Adrenal gland (tissue), 12 donors: Measurements from ENCODE around the gene PCCB. TPM values are rescaled to one million over a fixed set of nuclear protein-coding genes. Genes with fewer than 3 reads are reported as not detected.
A peak's percentile ranks its signal among the peaks of the same experiment; 100 is the strongest.

Experiments used
- DNase-seq, 7 donors: peaks; one replicate each; pipeline ENCODE4 v3.0.0-alpha.2; 2019 to 2020
- H3K27ac ChIP-seq, 5 donors: fragments of 200-600 bp; sonication (generic) in 4 of 5; 1 replicate in 3 of 5; 2 replicates in 2 of 5; pipeline versions ENCODE4 v1.5.1 to v1.8.0; 2016 to 2020; ENCODE audit warnings: mild to moderate bottlenecking in 1 of 5
- H3K27me3 ChIP-seq: fragments of 200-600 bp; 2 replicates; pipeline ENCODE4 v1.8.0; 2021
- H3K36me3 ChIP-seq, 2 donors: fragments of 200-600 bp; replicated peaks in 1 of 2; 1 replicate in 1 of 2; 2 replicates in 1 of 2; pipeline versions ENCODE4 v1.5.1 to v1.8.0; 2018 to 2022
- H3K4me1 ChIP-seq, 2 donors: fragments of 200-600 bp; replicated peaks in 1 of 2; 1 replicate in 1 of 2; 2 replicates in 1 of 2; pipeline versions ENCODE4 v1.5.1 to v1.8.0; 2018 to 2021
- H3K4me3 ChIP-seq, 4 donors: fragments of 200-600 bp; sonication (generic) in 3 of 4; one replicate each; pipeline ENCODE4 v1.5.1; 2016 to 2018
- H3K9me3 ChIP-seq, 3 donors: fragments of 200-600 bp; sonication (generic) in 1 of 3; replicated peaks in 1 of 3; 1 replicate in 2 of 3; 2 replicates in 1 of 3; pipeline versions ENCODE4 v1.5.1 to v1.8.0; 2016 to 2021
- CTCF ChIP-seq, 6 experiments: fragments of 450-650 bp in 4 of 6; fragments of 200-600 bp in 2 of 6; sonication (generic) in 1 of 6; IDR thresholded peaks; 1 replicate in 5 of 6; 2 replicates in 1 of 6; pipeline versions ENCODE4 v1.5.1 to v1.8.0; 2016 to 2021; ENCODE audit warnings: antibody characterized with exemption in 6 of 6, mild to moderate bottlenecking in 2 of 6, moderate library complexity in 1 of 6
- POLR2A ChIP-seq, 2 donors: fragments of 450-650 bp; IDR thresholded peaks; one replicate each; pipeline ENCODE4 v1.6.1; 2017; ENCODE audit warnings: antibody characterized with exemption in 2 of 2, mild to moderate bottlenecking in 2 of 2, moderate library complexity in 1 of 2
- WGBS, 4 donors: extraction: QIAGEN DNeasy Blood & Tissue Kit in 2 of 4; methylation state at CpG; one replicate each; pipeline versions ENCODE4 v1.1.5 to v1.1.7; 2013 to 2017; 5-methylcytosine and 5-hydroxymethylcytosine counted together
- intact Hi-C, 2 donors: fragments of 100-400 bp; cut with DNase I; formaldehyde crosslinking; loops; one replicate each; pipeline versions ENCODE4 v1.14.1 to v1.15.0; 2022 to 2023
- polyA plus RNA-seq, 3 donors: library from polyadenylated mRNA; stranded (reverse); fragments of 200-250 nt in 2 of 3; fragments of 350-450 nt in 1 of 3; fragmentation: Illumina TruSeq in 1 of 3; extraction: RNeasy Lipid Tissue Mini Kit (QIAGEN cat#74804) in 1 of 3; gene quantifications; one replicate each; pipeline ENCODE4 v1.2.3, GENCODE V29; 2013 to 2014
- total RNA-seq, 9 donors: library from RNA; depleted of rRNA in 4 of 9; stranded (reverse); fragments of >200 nt in 4 of 9; fragments of 120-200 nt in 1 of 9; fragmentation: NEBNext Ultra II Directional in 1 of 9; extraction: Animal tissue kit (Norgen Biotek cat#: 25700) in 1 of 9; gene quantifications; one replicate each; pipeline versions ENCODE4 v1.1.0 to v1.2.4, GENCODE V29; 2013 to 2023
- donor health status: healthy with polysubstance abuse.
- donor health status: Bipolar disorder and iron deficiency.
- donor health status: DM: yes; HTN: yes; CAD: no.
- donor health status: DM: no; HTN: no; CAD: no.
- donor health status: DM: no; HTN: no; CAD: no.
- donor health status: DM: yes; HTN: yes; CAD: no.

Gene PCCB
- total and polyA plus RNA-seq, 12 donors, result 24.6 to 247 (median 137) TPM

- peaks cover 0 to 32% of the 10 kb centered on the region in 2 donors for H3K36me3 ChIP-seq
- H3K4me3 ChIP-seq, result no peak overlapping the region
- TF ChIP-seq POLR2A (IDR thresholded peaks at IDR 0.05), result no peak
- no peak for TF ChIP-seq CTCF (IDR thresholded peaks at IDR 0.05)
- intact Hi-C loops, result no loop called here
- no peaks in the 10 kb centered on the region for H3K9me3 ChIP-seq
- no peak for DNase-seq
- no peak overlapping the region for H3K27ac ChIP-seq
- no peaks in the 10 kb centered on the region for H3K4me1 ChIP-seq
- WGBS, 4 donors, result 95 to 99% (median 98%) methylated on average over 8 of the region's 8 CpGs
- no peaks in the 10 kb centered on the region for H3K27me3 ChIP-seq
Measured at GRCh38 chr3:136297826-136298225, 47.7 kb downstream of the PCCB start.

GRCh38 chr3:136300444-136300843, 50.3 kb downstream of the PCCB start:
- peaks cover 0 to 22% of the 10 kb centered on the region in 2 donors for H3K36me3 ChIP-seq
- no peak overlapping the region for H3K27ac ChIP-seq
- DNase-seq, result no peak
- no peaks in the 10 kb centered on the region for H3K4me1 ChIP-seq
- H3K9me3 ChIP-seq, result no peaks in the 10 kb centered on the region
- 47 to 83% (median 70%) methylated on average over 2 of the region's 2 CpGs for WGBS, 4 donors
- no peak overlapping the region for H3K4me3 ChIP-seq
- no peak for TF ChIP-seq POLR2A (IDR thresholded peaks at IDR 0.05)
- no peak for TF ChIP-seq CTCF (IDR thresholded peaks at IDR 0.05)
- H3K27me3 ChIP-seq, result no peaks in the 10 kb centered on the region
- intact Hi-C loops, result no loop called here

GRCh38 chr3:136305879-136306278, 55.7 kb downstream of the PCCB start:
- intact Hi-C loops, result no loop called here
- no peak overlapping the region for H3K4me3 ChIP-seq
- WGBS, 4 donors, result 31 to 67% methylated on average over 1 of the region's 1 CpG; no CpG with 5 or more reads in 2 of the 4 donors
- H3K36me3 ChIP-seq, result peaks cover 0 to 7% of the 10 kb centered on the region in 2 donors
- TF ChIP-seq POLR2A (IDR thresholded peaks at IDR 0.05) (no peak), CTCF (IDR thresholded peaks at IDR 0.05) (peak in 2 of 6 experiments; percentile 53 to 66)
- H3K4me1 ChIP-seq, result no peaks in the 10 kb centered on the region
- DNase-seq, result no peak
- H3K27ac ChIP-seq, result no peak overlapping the region
- H3K27me3 ChIP-seq, result no peaks in the 10 kb centered on the region
- no peaks in the 10 kb centered on the region for H3K9me3 ChIP-seq

- H3K4me1 ChIP-seq, result no peaks in the 10 kb centered on the region
- H3K36me3 ChIP-seq, result no peaks in the 10 kb centered on the region
- intact Hi-C loops, result no loop called here
- WGBS, 4 donors, result 94 to 100% (median 100%) methylated on average over 2 of the region's 2 CpGs
- H3K27me3 ChIP-seq, result no peaks in the 10 kb centered on the region
- no peak overlapping the region for H3K27ac ChIP-seq
- no peak for TF ChIP-seq CTCF (IDR thresholded peaks at IDR 0.05)
- TF ChIP-seq POLR2A (IDR thresholded peaks at IDR 0.05), result no peak
- H3K4me3 ChIP-seq, result no peak overlapping the region
- no peaks in the 10 kb centered on the region for H3K9me3 ChIP-seq
- no peak for DNase-seq
Measured at GRCh38 chr3:136311261-136311660, 61.1 kb downstream of the PCCB start.
